ENCODE measurements around the gene REM1. TPM values are rescaled to one million over a fixed set of nuclear protein-coding genes. Genes with fewer than 3 reads are reported as not detected.
"Not testable (repeated sequence)": the region's sequence is repeated elsewhere in the genome, so short reads cannot be mapped to it uniquely, and the experiment has no call there.

REM1 gene
- polyA plus RNA-seq (2014; cell fraction: cytosol; rRNA removed), result not detected in 2 replicates
- not detected in 2 replicates for polyA plus RNA-seq (2014; cell fraction: nucleus; rRNA removed)

DNA sequence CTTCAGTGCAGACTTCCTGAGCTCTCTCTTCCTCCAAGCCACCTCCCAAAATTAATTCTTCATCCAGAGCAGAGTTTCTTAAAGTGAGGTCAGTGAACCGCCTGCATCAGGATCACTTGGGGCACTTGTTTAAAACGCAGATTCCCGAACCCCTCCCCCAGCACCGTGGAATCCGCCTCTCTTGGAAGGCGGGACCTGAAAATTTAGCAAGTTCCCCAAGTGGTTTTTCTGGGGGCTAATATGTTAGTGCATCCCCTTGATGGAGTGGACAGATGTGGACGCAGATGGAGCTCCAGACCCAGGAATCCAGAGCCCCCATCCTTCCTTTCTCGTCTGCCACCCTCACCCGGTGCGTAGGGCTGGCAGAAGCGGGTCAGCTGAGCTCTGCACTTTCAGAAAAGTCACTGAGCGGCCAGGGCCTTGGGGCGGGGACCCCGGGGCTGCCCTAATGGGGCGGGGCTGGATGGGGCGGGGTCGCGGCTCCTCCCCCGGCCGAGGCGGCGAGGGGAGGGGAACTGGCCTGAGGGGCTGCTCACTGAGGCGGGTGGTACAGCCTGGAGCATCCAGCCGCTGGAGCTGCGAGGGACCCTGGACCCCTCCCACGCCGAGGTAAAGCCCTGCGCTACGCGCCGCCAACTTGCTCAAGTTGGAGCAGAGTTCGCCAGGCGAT, at the start of gene REM1, which contains the start of gene DEFB124:
TSS of gene REM1 (plus strand) at position 531 of the 670 bp plus-strand sequence. CDS start 1,158 bp downstream, outside the sequence.
TSS of gene DEFB124 (minus strand) at position 370 of the 670 bp plus-strand sequence. CDS start 2,114 bp downstream, outside the sequence.
- DNase-seq (ENCODE audit: low spot score), result no peak

DNA sequence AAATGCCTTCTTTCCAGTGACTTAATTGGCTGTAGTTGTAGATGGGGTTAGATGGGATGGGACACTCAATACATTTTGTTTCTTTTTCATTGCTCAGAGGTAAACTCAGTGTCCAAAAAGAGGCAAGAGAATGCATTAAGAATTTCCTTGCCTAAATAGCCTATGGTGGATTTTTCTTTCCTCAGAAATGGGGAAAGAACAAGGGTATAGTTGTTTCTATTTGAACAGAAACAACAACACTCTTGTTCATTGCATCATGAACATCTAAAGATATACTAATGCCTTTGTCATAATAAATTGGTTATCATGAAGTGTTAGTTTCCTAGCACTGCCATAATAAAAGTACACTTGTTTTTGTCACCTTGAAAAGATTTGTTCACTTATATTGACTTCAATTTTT, 49.3 kb upstream of the REM1 start:
- no peak for DNase-seq (ENCODE audit: low spot score)

DNA sequence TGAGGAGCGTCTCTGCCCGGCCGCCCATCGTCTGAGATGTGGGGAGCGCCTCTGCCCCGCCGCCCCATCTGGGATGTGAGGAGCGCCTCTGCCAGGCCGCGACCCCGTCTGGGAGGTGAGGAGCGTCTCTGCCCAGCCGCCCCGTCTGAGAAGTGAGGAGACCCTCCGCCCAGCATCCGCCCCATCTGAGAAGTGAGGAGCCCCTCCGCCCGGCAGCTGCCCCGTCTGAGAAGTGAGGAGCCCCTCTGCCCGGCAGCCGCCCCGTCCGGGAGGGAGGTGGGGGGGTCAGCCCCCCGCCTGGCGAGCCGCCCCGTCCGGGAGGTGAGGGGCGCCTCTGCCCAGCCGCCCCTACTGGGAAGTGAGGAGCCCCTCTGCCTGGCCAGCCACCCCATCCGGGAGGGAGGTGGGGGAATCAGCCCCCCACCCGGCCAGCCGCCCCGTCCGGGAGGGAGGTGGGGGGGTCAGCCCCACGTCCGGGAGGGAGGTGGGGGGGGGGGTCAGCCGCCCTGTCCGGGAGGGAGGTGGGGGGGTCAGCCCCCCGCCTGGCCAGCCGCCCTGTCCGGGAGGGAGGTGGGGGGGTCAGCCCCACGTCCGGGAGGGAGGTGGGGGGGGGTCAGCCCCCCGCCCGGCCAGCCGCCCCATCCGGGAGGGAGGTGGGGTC, 48.1 kb upstream of the REM1 start:
- not testable (repeated sequence) for DNase-seq (ENCODE audit: low spot score)

- not testable (repeated sequence) for DNase-seq (ENCODE audit: low spot score)
Observed at GRCh38 chr20:31427576-31427975, 47.5 kb upstream of the REM1 start.

GRCh38 chr20:31430568-31431115, 44.4 kb upstream of the REM1 start:
- DNase-seq (ENCODE audit: low spot score), result no peak

DNA sequence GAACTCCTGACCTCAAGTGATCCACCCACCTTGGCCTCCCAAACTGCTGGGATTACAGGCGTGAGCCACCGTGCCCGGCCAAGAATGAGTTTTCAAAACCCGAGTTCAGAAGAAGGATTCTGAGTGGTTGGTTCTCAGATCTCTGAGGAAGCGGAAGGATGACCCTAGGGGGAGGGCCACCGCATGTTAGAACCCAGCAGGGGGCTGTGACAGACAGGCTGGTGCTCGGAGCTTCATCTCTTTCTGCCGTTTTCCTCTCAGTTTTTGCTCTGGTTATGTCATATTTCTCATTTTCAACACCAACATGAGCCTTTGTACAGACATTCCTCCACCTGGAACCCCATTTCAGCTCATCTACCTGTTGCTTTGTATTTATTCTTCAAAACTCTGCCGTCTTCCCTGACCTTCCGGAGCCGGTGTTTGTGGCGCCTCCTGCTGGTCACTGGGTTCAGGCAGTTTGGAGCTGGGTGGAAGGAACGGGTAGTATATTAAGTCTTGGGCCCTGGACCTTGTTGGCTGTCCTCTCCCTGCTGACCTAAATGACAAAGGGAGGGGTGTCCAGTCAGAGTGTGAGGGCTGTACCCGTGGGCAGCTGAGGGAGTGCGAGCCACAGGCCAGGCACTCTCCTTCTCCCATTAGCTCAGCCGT, 35.0 kb upstream of the REM1 start, which contains the start of gene DEFB123:
TSS of gene DEFB123 (plus strand) at position 621 of the 648 bp plus-strand sequence. CDS start 67 bp downstream, outside the sequence.
- DNase-seq (ENCODE audit: low spot score), result no peak

DNA sequence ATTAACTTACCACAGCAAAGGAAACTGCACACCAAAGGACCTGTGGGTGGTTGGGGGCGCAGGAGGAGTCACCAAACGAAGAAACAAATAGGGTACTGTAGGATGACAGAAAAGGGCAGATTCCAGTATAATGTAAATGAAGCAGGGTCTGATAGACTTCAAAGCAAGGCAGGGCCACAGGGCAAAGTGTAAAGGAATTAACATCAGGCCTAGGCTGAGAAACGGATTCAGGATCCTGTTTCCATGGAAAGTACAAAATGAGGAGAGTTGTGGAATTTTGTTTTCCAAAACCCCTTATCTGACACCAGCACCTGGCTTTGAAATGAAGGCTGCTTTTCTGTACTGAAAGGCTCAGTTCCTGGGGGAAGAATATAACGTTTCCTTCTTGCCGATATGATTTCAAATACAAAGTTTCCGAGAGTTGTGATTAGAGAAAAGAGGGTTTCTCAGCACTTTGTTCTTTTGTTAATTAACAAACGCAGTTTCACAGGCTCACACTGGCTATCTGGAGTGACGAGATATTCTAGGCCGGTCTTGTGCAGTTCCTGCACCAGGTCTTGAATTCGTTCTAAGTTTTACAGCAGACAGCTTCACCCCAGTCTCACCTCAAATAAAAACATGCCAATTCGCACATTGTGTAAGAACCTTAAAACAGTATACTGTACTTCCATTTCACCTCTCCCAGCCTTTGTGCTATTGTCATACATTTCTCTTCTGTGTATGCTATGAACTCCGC, 28.8 kb upstream of the REM1 start:
- DNase-seq (ENCODE audit: low spot score), result no peak

GRCh38 chr20:31449511-31450414, 25.3 kb upstream of the REM1 start:
- no peak for DNase-seq (ENCODE audit: low spot score)

- no peak for DNase-seq (ENCODE audit: low spot score)
Observed at GRCh38 chr20:31452575-31452974, 22.5 kb upstream of the REM1 start.

- no peak for DNase-seq (ENCODE audit: low spot score)
Observed at GRCh38 chr20:31454361-31454760, 20.7 kb upstream of the REM1 start.

DNA sequence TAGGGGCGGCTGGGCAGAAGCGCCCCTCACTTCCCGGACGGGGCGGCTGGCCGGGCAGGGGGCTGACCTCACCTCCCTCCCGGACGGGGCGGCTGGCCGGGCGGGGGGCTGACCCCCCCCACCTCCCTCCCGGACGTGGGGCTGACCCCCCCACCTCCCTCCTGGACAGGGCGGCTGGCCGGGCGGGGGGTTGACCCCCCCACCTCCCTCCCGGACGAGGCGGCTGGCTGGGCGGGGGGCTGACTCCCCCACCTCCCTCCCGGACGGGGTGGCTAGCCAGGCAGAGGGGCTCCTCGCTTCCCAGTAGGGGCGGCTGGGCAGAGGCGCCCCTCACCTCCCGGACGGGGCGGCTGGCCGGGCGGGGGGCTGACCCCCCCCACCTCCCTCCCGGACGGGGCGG, 4.1 kb upstream of the REM1 start:
- DNase-seq (ENCODE audit: low spot score), result not testable (repeated sequence)

- DNase-seq (ENCODE audit: low spot score), result no peak
Observed at GRCh38 chr20:31472395-31473330, 2.4 kb upstream of the REM1 start.

DNA sequence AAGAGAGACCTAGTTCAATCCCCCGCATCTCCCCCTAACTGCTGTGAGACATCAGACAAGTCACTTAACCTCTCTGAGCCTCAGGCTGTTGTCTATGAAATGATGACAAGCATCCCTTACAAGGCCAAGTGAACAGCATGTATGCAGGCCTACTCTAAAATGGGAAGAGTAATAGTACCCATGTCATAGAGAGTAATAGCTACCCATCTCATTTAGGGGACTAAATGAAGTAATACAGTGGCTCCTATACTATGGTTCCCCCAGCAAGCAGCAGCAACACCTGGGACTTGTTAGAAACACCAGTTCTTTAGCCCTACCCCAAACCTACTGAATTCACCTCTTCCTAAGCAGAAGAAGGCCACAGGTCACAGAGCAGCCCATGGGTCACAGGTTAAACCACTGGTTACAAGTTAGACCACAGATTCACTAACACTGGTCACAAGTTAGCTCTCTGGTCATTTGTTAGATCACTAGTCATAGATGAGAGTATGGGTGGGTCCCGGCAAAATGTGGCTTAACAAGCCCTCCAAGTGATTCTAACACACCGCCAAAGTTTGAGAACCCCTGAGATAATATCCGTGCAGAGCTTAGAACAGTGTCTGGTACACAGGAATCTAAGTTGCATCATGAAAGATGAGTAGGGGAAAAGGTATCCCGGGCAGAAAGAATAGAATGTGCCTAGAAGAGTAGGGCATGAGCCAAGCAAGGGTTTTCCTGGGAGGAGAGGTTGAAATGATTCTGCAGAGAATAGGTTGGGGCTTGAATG, 1.6 kb upstream of the REM1 start:
- no peak for DNase-seq (ENCODE audit: low spot score)

- no peak for DNase-seq (ENCODE audit: low spot score)
Observed at GRCh38 chr20:31474097-31474436, 1.0 kb upstream of the REM1 start.

GRCh38 chr20:31475472-31476293, 595 bp downstream of the REM1 start:
- no peak for DNase-seq (ENCODE audit: low spot score)

DNA sequence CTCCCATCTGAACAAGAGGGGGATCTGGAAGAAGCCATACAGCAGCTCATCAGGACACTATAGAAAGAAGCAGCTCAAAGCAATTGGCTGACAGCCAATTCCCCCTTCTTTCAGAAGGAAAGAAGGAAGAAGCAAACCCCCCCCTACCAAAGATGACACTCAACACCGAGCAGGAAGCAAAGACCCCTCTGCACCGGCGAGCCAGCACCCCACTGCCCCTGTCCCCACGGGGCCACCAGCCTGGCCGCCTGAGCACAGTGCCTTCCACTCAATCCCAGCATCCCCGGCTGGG, 1.2 kb downstream of the REM1 start:
- DNase-seq (ENCODE audit: low spot score), result no peak

GRCh38 chr20:31476643-31477215, 1.6 kb downstream of the REM1 start:
- no peak for DNase-seq (ENCODE audit: low spot score)

Measured in SK-N-DZ (cell line).